IMR-90 (cell line): Measurements from ENCODE around the gene LEKR1. TPM values are rescaled to one million over a fixed set of nuclear protein-coding genes. Genes with fewer than 3 reads are reported as not detected.

Experiments used
- ATAC-seq: fragments of 200-7000 bp; cut with Tn5 transposase; 2 replicates; pipeline ENCODE4 v1.9.1; 2020; ENCODE audit warnings: low read depth, mild to moderate bottlenecking, moderate library complexity
- BruUV-seq: library from RNA; stranded (reverse); fragments of 400-500 nt; replicated peaks from 2 replicates; lab custom pipeline; 2021; lab: Mats Ljungman, UMichigan
- CTCF ChIA-PET: fragments of 300-600 bp; formaldehyde crosslinking; extraction: SDS; loops from one replicate; lab custom pipeline; 2021; ENCODE audit warnings: antibody characterized with exemption; lab: Yijun Ruan, JAX
- POLR2A ChIA-PET: fragments of 300-600 bp; sonication (Branson Sonifier 250); formaldehyde crosslinking; loops from one replicate; lab custom pipeline; 2022; ENCODE audit warnings: antibody characterized with exemption; ENCODE audit not compliant: unreplicated experiment; lab: Charles Lee
- DNase-seq: peaks from one replicate; pipeline ENCODE4 v3.0.0; 2013
- H2AFZ ChIP-seq: replicated peaks from 2 replicates; pipeline ENCODE3; 2013; ENCODE audit warnings: low read length, mild to moderate bottlenecking; ENCODE audit not compliant: poor library complexity
- H2AK5ac ChIP-seq: 2 replicates; pipeline ENCODE4 v1.6.1; 2013; ENCODE audit warnings: low read depth, low read length, inconsistent platforms
- H2AK9ac ChIP-seq: replicated peaks from 2 replicates; pipeline ENCODE3; 2013; ENCODE audit warnings: mild to moderate bottlenecking, low read depth, low read length, moderate library complexity; ENCODE audit not compliant: poor library complexity
- H2BK120ac ChIP-seq: 2 replicates; pipeline ENCODE4 v1.6.1; 2013; ENCODE audit warnings: low read depth, low read length, inconsistent platforms
- H2BK15ac ChIP-seq: 3 replicates; pipeline ENCODE4 v1.6.1; 2013; ENCODE audit warnings: low read depth, low read length, inconsistent platforms
- H2BK20ac ChIP-seq: 2 replicates; pipeline ENCODE4 v1.6.1; 2013; ENCODE audit warnings: low read depth, mild to moderate bottlenecking, inconsistent platforms, low read length, moderate library complexity
- H2BK5ac ChIP-seq: 2 replicates; pipeline ENCODE4 v1.6.1; 2013; ENCODE audit warnings: mild to moderate bottlenecking, low read depth, low read length, inconsistent platforms; ENCODE audit not compliant: poor library complexity, severe bottlenecking
- H3K14ac ChIP-seq: replicated peaks from 2 replicates; pipeline ENCODE4 v1.6.1; 2013; ENCODE audit warnings: low read depth, low read length, inconsistent platforms
- H3K18ac ChIP-seq: 2 replicates; pipeline ENCODE4 v1.6.1; 2013; ENCODE audit warnings: low read depth, low read length, control low read depth
- H3K23ac ChIP-seq: 2 replicates; pipeline ENCODE4 v1.6.1; 2013; ENCODE audit warnings: low read depth, low read length, inconsistent platforms
- H3K27ac ChIP-seq: 2 replicates; pipeline ENCODE4 v1.5.1; 2013; ENCODE audit warnings: mild to moderate bottlenecking, control low read depth, low read length; ENCODE audit not compliant: insufficient read depth
- H3K27me3 ChIP-seq: 2 replicates; pipeline ENCODE4 v1.6.1; 2013; ENCODE audit warnings: low read length; ENCODE audit not compliant: control insufficient read depth, insufficient read depth
- H3K36me3 ChIP-seq: 2 replicates; pipeline ENCODE4 v1.6.1; 2013; ENCODE audit warnings: low read length, mixed read lengths; ENCODE audit not compliant: control insufficient read depth, insufficient read depth
- H3K4ac ChIP-seq: 2 replicates; pipeline ENCODE4 v1.6.1; 2013; ENCODE audit warnings: low read depth, low read length, inconsistent platforms
- H3K4me1 ChIP-seq: 2 replicates; pipeline ENCODE4 v1.6.1; 2013; ENCODE audit warnings: low read length, mixed read lengths; ENCODE audit not compliant: control insufficient read depth, insufficient read depth
- H3K4me2 ChIP-seq: 2 replicates; pipeline ENCODE4 v1.6.1; 2013; ENCODE audit warnings: low read depth, mild to moderate bottlenecking, control low read depth, low read length, moderate library complexity
- H3K4me3 ChIP-seq: 2 replicates; pipeline ENCODE4 v1.5.1; 2013; ENCODE audit warnings: low read depth, mild to moderate bottlenecking, control low read depth, low read length, moderate library complexity; ENCODE audit not compliant: insufficient read depth
- H3K56ac ChIP-seq: 2 replicates; pipeline ENCODE4 v1.6.1; 2013; ENCODE audit warnings: low read length, inconsistent platforms; ENCODE audit not compliant: insufficient read depth; ENCODE audit errors: extremely low read depth
- H3K79me1 ChIP-seq, 2 experiments: 2 replicates each; pipeline ENCODE4 v1.6.1; 2013; ENCODE audit warnings: low read length in 2 of 2, inconsistent platforms in 1 of 2, low read depth in 1 of 2
- H3K9ac ChIP-seq: 2 replicates; pipeline ENCODE4 v1.6.1; 2013; ENCODE audit warnings: low read depth, low read length, control low read depth
- H3K9me1 ChIP-seq: 2 replicates; pipeline ENCODE4 v1.6.1; 2013; ENCODE audit warnings: low read length, inconsistent platforms; ENCODE audit not compliant: insufficient read depth
- H3K9me3 ChIP-seq: 2 replicates; pipeline ENCODE4 v1.6.1; 2013; ENCODE audit warnings: low read length; ENCODE audit not compliant: control insufficient read depth, insufficient read depth
- H4K20me1 ChIP-seq: 2 replicates; pipeline ENCODE4 v1.6.1; 2013; ENCODE audit warnings: low read length, inconsistent platforms; ENCODE audit not compliant: insufficient read depth
- H4K5ac ChIP-seq: 2 replicates; pipeline ENCODE4 v1.6.1; 2013; ENCODE audit warnings: mild to moderate bottlenecking, low read depth, low read length, control low read depth
- H4K8ac ChIP-seq, 2 experiments: 2 replicates each; pipeline ENCODE4 v1.6.1; 2013; ENCODE audit warnings: low read depth in 2 of 2, low read length in 2 of 2, control low read depth in 1 of 2, inconsistent platforms in 1 of 2
- H4K91ac ChIP-seq: 2 replicates; pipeline ENCODE4 v1.6.1; 2013; ENCODE audit warnings: low read depth, low read length, inconsistent platforms; ENCODE audit not compliant: insufficient read depth
- BHLHE40 ChIP-seq: fragments of 150-350 bp; IDR thresholded peaks from 2 replicates; pipeline ENCODE4 v1.6.1; 2016; ENCODE audit warnings: mild to moderate bottlenecking, low read depth, low read length
- CEBPB ChIP-seq: IDR thresholded peaks from 2 replicates; pipeline ENCODE4 v1.6.1; 2012; ENCODE audit warnings: low read depth, low read length, improper control_type of control experiment
- CHD1 ChIP-seq: IDR thresholded peaks from 2 replicates; pipeline ENCODE4 v1.6.1; 2012; ENCODE audit warnings: low read depth, low read length, improper control_type of control experiment
- CTCF ChIP-seq: conservative IDR thresholded peaks from 2 replicates; pipeline ENCODE4 v1.5.1; 2012; ENCODE audit warnings: mild to moderate bottlenecking, low read depth, low read length, improper control_type of control experiment
- ELK1 ChIP-seq: fragments of 150-350 bp; IDR thresholded peaks from 2 replicates; pipeline ENCODE4 v1.6.1; 2016; ENCODE audit warnings: low read depth, mild to moderate bottlenecking, low read length, moderate library complexity, borderline replicate concordance
- FOS ChIP-seq: fragments of 150-350 bp; IDR thresholded peaks from 2 replicates; pipeline ENCODE4 v1.6.1; 2016; ENCODE audit warnings: low read depth, low read length
- MAFK ChIP-seq: IDR thresholded peaks from 2 replicates; pipeline ENCODE4 v1.6.1; 2012; ENCODE audit warnings: low read depth, low read length, improper control_type of control experiment
- MAZ ChIP-seq: IDR thresholded peaks from 2 replicates; pipeline ENCODE4 v1.6.1; 2012; ENCODE audit warnings: low read depth, mild to moderate bottlenecking, low read length, improper control_type of control experiment, moderate library complexity, borderline replicate concordance
- MXI1 ChIP-seq: IDR thresholded peaks from 2 replicates; pipeline ENCODE4 v1.6.1; 2012; ENCODE audit warnings: low read depth, mild to moderate bottlenecking, low read length, moderate library complexity, borderline replicate concordance
- NFE2L2 ChIP-seq: fragments of 150-350 bp; IDR thresholded peaks from 2 replicates; pipeline ENCODE4 v1.6.1; 2016; ENCODE audit warnings: low read depth, mild to moderate bottlenecking, low read length
- POLR2A ChIP-seq: IDR thresholded peaks from 2 replicates; pipeline ENCODE4 v1.6.1; 2012; ENCODE audit warnings: mild to moderate bottlenecking, low read depth, low read length
- RAD21 ChIP-seq: IDR thresholded peaks from 2 replicates; pipeline ENCODE4 v1.6.1; 2012; ENCODE audit warnings: low read length, improper control_type of control experiment
- RCOR1 ChIP-seq: IDR thresholded peaks from 2 replicates; pipeline ENCODE4 v1.6.1; 2012; ENCODE audit warnings: mild to moderate bottlenecking, low read length, improper control_type of control experiment; ENCODE audit not compliant: insufficient replicate concordance
- RFX5 ChIP-seq: IDR thresholded peaks from 2 replicates; pipeline ENCODE4 v1.8.0; 2012; ENCODE audit warnings: low read depth, mild to moderate bottlenecking, low read length, moderate library complexity
- SMC3 ChIP-seq: fragments of 150-350 bp; IDR thresholded peaks from 2 replicates; pipeline ENCODE4 v1.6.1; 2016; ENCODE audit warnings: low read depth, mild to moderate bottlenecking, antibody characterized with exemption, low read length, moderate library complexity
- USF2 ChIP-seq: fragments of 150-350 bp; IDR thresholded peaks from 2 replicates; pipeline ENCODE4 v1.6.1; 2017; ENCODE audit warnings: mild to moderate bottlenecking, antibody characterized with exemption, low read length, low read depth
- WGBS, 2 experiments: methylation state at CpG; one replicate each; pipeline versions ENCODE4 v1.1.5 to v1.1.7; 2013; ENCODE audit warnings: missing lambda C conversion rate in 2 of 2; ENCODE audit not compliant: insufficient read length in 1 of 2; ENCODE audit errors: extremely low coverage in 2 of 2; 5-methylcytosine and 5-hydroxymethylcytosine counted together
- dilution Hi-C: fragments of 300-500 bp; cut with HindIII; formaldehyde crosslinking; loops from one replicate; pipeline ENCODE4 v1.14.3; 2018; ENCODE audit warnings: low sequenced_read_pairs; ENCODE audit not compliant: unreplicated experiment
- in situ Hi-C: fragments of 300-500 bp; cut with MboI; formaldehyde crosslinking; loops from 3 replicates; pipeline ENCODE4 v1.14.3; 2019; ENCODE audit warnings: low sequenced_read_pairs, inconsistent platforms, mixed read lengths
- intact Hi-C: fragments of 100-400 bp; cut with micrococcal nuclease; formaldehyde crosslinking; loops from 2 replicates; pipeline ENCODE4 v1.10.0; 2022
- polyA plus RNA-seq, 3 experiments: library from polyadenylated mRNA; depleted of rRNA; stranded (reverse); fragments of >200 nt; gene quantifications; 2 replicates each; pipeline ENCODE4 v1.2.3, GENCODE V29; 2012; ENCODE audit warnings: low replicate concordance in 1 of 3
- total RNA-seq: library from RNA; depleted of rRNA; stranded (reverse); fragments of >200 nt; gene quantifications from 2 replicates; pipeline ENCODE4 v1.2.3, GENCODE V29; 2012

LEKR1 gene
- total and polyA plus RNA-seq, 2 of the 4 experiments (the other 2 are of a cell fraction): 0.19 to 0.36 TPM

GRCh38 chr3:157078811-157079185 is 252.6 kb downstream of the LEKR1 start:
- Histone ChIP-seq H3K9me1 (peaks cover 8% of the 10 kb centered on the region; the same call in 1 of the 2 replicates), H4K8ac (no peak overlapping the region), H3K14ac (no peak overlapping the region), H3K36me3 (no peaks in the 10 kb centered on the region), H2AK9ac (no peak overlapping the region), H2BK15ac (no peak overlapping the region), H4K20me1 (no peaks in the 10 kb centered on the region), H3K79me1 (peaks cover 0 to 4% of the 10 kb centered on the region in 2 experiments; a peak in 1 of 4 replicates), H3K9ac (no peak overlapping the region), H3K23ac (no peak overlapping the region), H4K91ac (no peak overlapping the region), H3K4ac (no peak overlapping the region), H4K5ac (no peak overlapping the region), H3K56ac (no peak overlapping the region), H3K4me1 (peaks cover 15% of the 10 kb centered on the region), H3K27me3 (no peaks in the 10 kb centered on the region), H2BK120ac (no peak overlapping the region), H2BK5ac (no peak overlapping the region), H3K4me2 (no peak overlapping the region), H3K27ac (no peak overlapping the region), H2AK5ac (no peak overlapping the region), H2AFZ (no peak overlapping the region), H2BK20ac (no peak overlapping the region), H3K9me3 (no peaks in the 10 kb centered on the region), H3K18ac (no peak overlapping the region), H3K4me3 (no peak overlapping the region)
- intact Hi-C loops (no loop called here), in situ Hi-C loops (no loop called here), dilution Hi-C loops (no loop called here)
- ChIA-PET CTCF (no interaction called here), POLR2A (interaction anchor here (0.6 kb wide), 1 partner anchor 544 kb away, joined by 6 read pairs; no protein-coding TSS in a partner anchor)
- ATAC-seq (no peak), DNase-seq (no peak)
- WGBS, 2 experiments: no CpG with 5 or more reads among the region's 2 CpGs
- no TSS peak for BruUV-seq
- TF ChIP-seq USF2: no peak
- TF ChIP-seq CTCF: no peak
- TF ChIP-seq RCOR1: no peak
- no peak for TF ChIP-seq SMC3
- TF ChIP-seq RAD21: no peak
- TF ChIP-seq NFE2L2: no peak
- TF ChIP-seq CHD1: no peak
- no peak for TF ChIP-seq FOS
- TF ChIP-seq BHLHE40: no peak
- TF ChIP-seq ELK1: no peak
- TF ChIP-seq MAFK: no peak
- TF ChIP-seq MAZ: no peak
- TF ChIP-seq POLR2A: no peak
- no peak for TF ChIP-seq MXI1
- no peak for TF ChIP-seq CEBPB
- TF ChIP-seq RFX5: no peak
